IPS-18a (cell line): ENCODE measurements around the gene CD19.
"Not testable (repeated sequence)": the region's sequence is repeated elsewhere in the genome, so short reads cannot be mapped to it uniquely, and the experiment has no call there.

Experiments used
- H3K27ac ChIP-seq: one replicate; pipeline ENCODE4 v1.5.1; 2013; ENCODE audit warnings: low read length
- H3K27me3 ChIP-seq: one replicate; pipeline ENCODE4 v1.6.1; 2013; ENCODE audit warnings: mild to moderate bottlenecking, low read length; ENCODE audit not compliant: control insufficient read depth, insufficient read depth
- H3K36me3 ChIP-seq: one replicate; pipeline ENCODE4 v1.6.1; 2013; ENCODE audit warnings: low read depth, low read length; ENCODE audit not compliant: control insufficient read depth
- H3K4me1 ChIP-seq: one replicate; pipeline ENCODE4 v1.6.1; 2013; ENCODE audit warnings: low read depth, low read length; ENCODE audit not compliant: control insufficient read depth
- H3K4me3 ChIP-seq: one replicate; pipeline ENCODE4 v1.5.1; 2013; ENCODE audit warnings: low read length
- H3K9ac ChIP-seq: one replicate; pipeline ENCODE4 v1.6.1; 2013; ENCODE audit warnings: mild to moderate bottlenecking, low read length, moderate library complexity
- H3K9me3 ChIP-seq: one replicate; pipeline ENCODE4 v1.6.1; 2013; ENCODE audit warnings: low read depth, low read length; ENCODE audit not compliant: control insufficient read depth

CD19 gene

GRCh38 chr16:28931801-28932225, at the start of gene CD19:
Gene CD19, plus strand, starts transcription at chr16:28931971. Its CDS starts 30 bp downstream, at chr16:28932001.
- Histone ChIP-seq H3K27me3 (no peaks in the 10 kb centered on the region), H3K4me3 (no peak within 1 kb of the TSS), H3K36me3 (no peaks in the 10 kb centered on the region), H3K9me3 (no peaks in the 10 kb centered on the region), H3K4me1 (no peaks in the 10 kb centered on the region), H3K27ac (no peak within 1 kb of the TSS), H3K9ac (no peak within 1 kb of the TSS)

- Histone ChIP-seq H3K9me3 (no peaks in the 10 kb centered on the region), H3K4me1 (peaks cover 8% of the 10 kb centered on the region), H3K36me3 (no peaks in the 10 kb centered on the region), H3K27ac (no peak overlapping the region), H3K4me3 (no peak overlapping the region), H3K9ac (no peak overlapping the region), H3K27me3 (peaks cover 11% of the 10 kb centered on the region)
Measured at GRCh38 chr16:28882551-28883160, 49.1 kb upstream of the CD19 start.

DNA sequence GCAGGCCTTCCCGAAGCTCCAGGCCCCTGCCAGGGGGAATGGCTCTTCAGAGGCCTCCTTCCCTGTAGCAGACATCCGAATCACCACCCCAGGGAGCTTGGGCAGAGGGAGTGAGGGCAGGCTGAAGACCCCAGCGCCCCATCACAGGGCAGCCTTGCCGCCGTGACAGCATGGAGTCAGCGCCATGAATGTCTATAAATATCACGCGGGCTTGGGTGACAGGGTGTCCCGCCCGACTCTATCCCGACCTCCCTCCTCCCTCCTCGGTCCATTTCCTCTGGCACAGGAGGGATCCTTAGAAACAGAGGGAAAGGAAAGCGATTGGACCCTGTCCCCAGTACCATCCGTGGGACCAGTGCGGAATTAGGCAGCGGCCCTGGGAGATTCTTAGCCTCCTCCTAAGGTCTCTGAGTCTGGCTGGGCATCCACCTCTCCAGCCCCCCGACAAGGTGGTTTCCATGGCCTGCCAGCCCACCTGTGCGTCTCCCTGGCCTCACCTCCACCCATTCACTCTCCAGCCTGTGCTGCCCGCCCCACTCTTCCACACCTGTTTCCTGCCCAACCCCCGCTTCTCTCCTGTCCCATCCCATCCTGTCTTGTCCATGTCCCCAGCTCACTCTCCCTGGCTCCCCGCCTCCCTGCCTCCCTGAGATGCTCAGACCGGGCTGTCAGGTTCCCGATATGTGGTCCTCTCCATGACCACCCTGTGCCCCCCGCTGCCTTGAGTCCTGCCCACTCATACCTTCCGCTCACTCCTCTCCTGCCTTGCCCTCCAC, 48.4 kb upstream of the CD19 start:
- Histone ChIP-seq H3K36me3 (no peaks in the 10 kb centered on the region), H3K4me1 (peaks cover 8% of the 10 kb centered on the region), H3K9ac (no peak overlapping the region), H3K27ac (no peak overlapping the region), H3K27me3 (peaks cover 11% of the 10 kb centered on the region), H3K4me3 (no peak overlapping the region), H3K9me3 (no peaks in the 10 kb centered on the region)

DNA sequence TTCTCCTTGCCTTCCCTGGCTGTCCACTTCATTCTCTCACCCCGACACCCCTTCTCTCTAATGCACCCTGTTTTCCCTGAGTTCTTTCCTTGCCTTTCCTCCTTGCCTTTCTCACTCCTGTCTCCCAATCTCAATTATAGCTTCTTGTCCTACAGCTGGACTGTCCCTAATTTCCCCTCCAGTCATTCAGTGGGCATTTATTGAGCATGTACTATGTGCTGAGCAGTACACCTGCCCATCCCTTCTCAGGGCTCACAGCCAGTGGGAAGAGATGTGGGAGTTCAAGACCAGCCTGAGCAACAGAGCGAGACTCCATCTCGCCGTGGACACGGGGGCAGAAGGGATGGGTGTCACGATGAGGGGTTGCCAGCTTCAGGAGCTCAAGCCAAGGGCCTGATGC, 47.7 kb upstream of the CD19 start:
- H3K4me1 ChIP-seq, result peaks cover 8% of the 10 kb centered on the region
- no peak overlapping the region for H3K27ac ChIP-seq
- no peaks in the 10 kb centered on the region for H3K36me3 ChIP-seq

DNA sequence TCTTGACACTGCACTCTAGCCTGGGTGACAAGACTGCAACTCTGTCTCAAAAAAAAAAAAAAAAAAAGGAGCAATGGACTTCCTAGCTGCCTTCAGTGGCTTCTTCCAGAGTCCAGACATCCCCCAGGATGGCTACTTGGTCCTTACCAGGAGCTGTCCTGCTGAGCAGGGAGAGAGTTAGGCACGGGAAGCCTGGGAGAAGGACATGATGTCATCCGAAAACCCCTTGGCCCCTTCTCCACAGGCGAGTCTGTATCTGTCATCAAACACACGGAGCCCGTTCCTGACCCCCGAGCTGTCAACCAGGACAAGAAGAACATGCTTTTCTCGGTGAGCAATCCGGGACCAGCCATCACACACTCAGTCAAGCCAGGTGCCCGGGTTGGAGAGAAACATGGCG, 44.8 kb upstream of the CD19 start:
- H3K9ac ChIP-seq, result no peak overlapping the region
- no peaks in the 10 kb centered on the region for H3K27me3 ChIP-seq
- H3K36me3 ChIP-seq, result no peaks in the 10 kb centered on the region
- H3K4me3 ChIP-seq, result no peak overlapping the region
- H3K9me3 ChIP-seq, result no peaks in the 10 kb centered on the region
- H3K27ac ChIP-seq, result no peak overlapping the region
- H3K4me1 ChIP-seq, result peaks cover 8% of the 10 kb centered on the region

More for the DNA sequence above, 47.7 kb upstream of the CD19 start:
- no peak overlapping the region for H3K4me3 ChIP-seq
- no peaks in the 10 kb centered on the region for H3K9me3 ChIP-seq
- H3K27me3 ChIP-seq, result peaks cover 11% of the 10 kb centered on the region
- no peak overlapping the region for H3K9ac ChIP-seq

DNA sequence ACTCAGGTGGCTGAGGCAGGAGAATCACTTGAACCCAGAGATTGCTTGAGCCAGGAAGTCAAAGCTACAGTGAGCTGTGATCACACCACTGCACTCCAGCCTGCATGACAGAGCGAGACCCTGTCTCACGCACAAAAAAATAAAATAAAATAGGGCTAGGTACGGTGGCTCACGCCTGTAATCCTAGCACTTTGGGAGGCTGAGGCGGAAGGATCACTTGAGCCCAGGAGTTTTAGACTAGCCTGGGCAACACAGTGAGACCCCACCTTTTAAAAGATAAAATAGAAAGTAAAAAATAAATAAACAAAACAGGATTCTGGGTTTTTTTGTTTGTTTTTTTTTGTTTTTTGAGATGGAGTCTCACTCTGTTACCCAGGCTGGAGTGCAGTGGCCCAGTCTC, 41.4 kb upstream of the CD19 start:
- H3K36me3 ChIP-seq, H3K4me1 ChIP-seq, H3K4me3 ChIP-seq: not testable (repeated sequence)

GRCh38 chr16:28891964-28892890, 39.5 kb upstream of the CD19 start:
- H3K4me1 ChIP-seq, result no peaks in the 10 kb centered on the region
- H3K27ac ChIP-seq, result no peak overlapping the region
- H3K27me3 ChIP-seq, result no peaks in the 10 kb centered on the region
- H3K4me3 ChIP-seq, result no peak overlapping the region
- no peak overlapping the region for H3K9ac ChIP-seq
- no peaks in the 10 kb centered on the region for H3K36me3 ChIP-seq
- H3K9me3 ChIP-seq, result no peaks in the 10 kb centered on the region

More for the DNA sequence above, 41.4 kb upstream of the CD19 start:
- not testable (repeated sequence) for H3K9me3 ChIP-seq, H3K9ac ChIP-seq, H3K27me3 ChIP-seq, H3K27ac ChIP-seq

GRCh38 chr16:28893291-28893690, 38.5 kb upstream of the CD19 start:
- H3K9me3 ChIP-seq, result no peaks in the 10 kb centered on the region
- H3K27ac ChIP-seq, result no peak overlapping the region
- H3K9ac ChIP-seq, result no peak overlapping the region
- no peaks in the 10 kb centered on the region for H3K27me3 ChIP-seq
- H3K4me3 ChIP-seq, result no peak overlapping the region
- H3K4me1 ChIP-seq, result no peaks in the 10 kb centered on the region
- H3K36me3 ChIP-seq, result no peaks in the 10 kb centered on the region

- Histone ChIP-seq H3K9me3 (no peaks in the 10 kb centered on the region), H3K27ac (no peak overlapping the region), H3K4me1 (no peaks in the 10 kb centered on the region), H3K9ac (no peak overlapping the region), H3K27me3 (no peaks in the 10 kb centered on the region), H3K4me3 (no peak overlapping the region), H3K36me3 (no peaks in the 10 kb centered on the region)
Measured at GRCh38 chr16:28895609-28896008, 36.2 kb upstream of the CD19 start.

DNA sequence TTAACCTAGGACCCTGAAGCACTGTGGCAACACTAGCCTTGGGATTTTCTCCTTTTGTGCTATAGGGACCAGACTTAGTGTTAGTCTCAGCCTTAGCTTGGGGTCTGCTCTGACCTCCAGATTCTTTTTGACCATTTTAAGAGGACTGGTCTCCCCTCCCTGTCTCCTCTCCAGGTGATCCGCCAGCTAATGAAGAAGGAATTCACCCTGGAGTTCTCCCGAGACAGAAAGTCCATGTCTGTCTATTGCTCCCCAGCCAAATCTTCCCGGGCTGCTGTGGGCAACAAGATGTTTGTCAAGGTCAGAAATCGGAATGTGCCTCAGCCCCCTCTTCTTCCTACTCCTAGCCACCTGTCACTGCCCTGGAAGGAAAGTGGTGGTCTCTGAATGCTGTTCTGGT, 33.9 kb upstream of the CD19 start:
- Histone ChIP-seq H3K36me3 (no peaks in the 10 kb centered on the region), H3K27me3 (no peaks in the 10 kb centered on the region), H3K9ac (no peak overlapping the region), H3K9me3 (no peaks in the 10 kb centered on the region), H3K4me3 (no peak overlapping the region), H3K4me1 (no peaks in the 10 kb centered on the region), H3K27ac (no peak overlapping the region)

GRCh38 chr16:28898266-28898665, 33.5 kb upstream of the CD19 start:
- Histone ChIP-seq H3K9me3 (no peaks in the 10 kb centered on the region), H3K27me3 (no peaks in the 10 kb centered on the region), H3K4me3 (no peak overlapping the region), H3K9ac (no peak overlapping the region), H3K4me1 (no peaks in the 10 kb centered on the region), H3K27ac (no peak overlapping the region), H3K36me3 (no peaks in the 10 kb centered on the region)
